Measurements from ENCODE around the gene TMEM225.

- no peak for TF ChIP-seq CTCF (IDR thresholded peaks at IDR 0.05; ENCODE audit: low read length)
- TF ChIP-seq EZH2 (IDR thresholded peaks at IDR 0.05; ENCODE audit: borderline replicate concordance, low read length): no peak
Measured at GRCh38 chr11:123924027-123924426, 38.6 kb upstream of the TMEM225 start.
